ENCODE results near the gene CREBBP.

The CREBBP gene

GRCh38 chr16:3791701-3792100 is 88.8 kb downstream of the CREBBP start:
- Histone ChIP-seq H3K9me3 (ENCODE audit: control insufficient read depth in 2 of 2, low read length in 2 of 2) (no peaks in the 10 kb centered on the region), H3K27ac (ENCODE audit: low read length) (no peak overlapping the region), H3K27me3 (ENCODE audit: control insufficient read depth in 1 of 2, insufficient read depth in 2 of 2, low read length in 2 of 2) (no peaks in the 10 kb centered on the region), H3K36me3 (ENCODE audit: control insufficient read depth in 2 of 2, insufficient read depth in 2 of 2, low read length in 2 of 2) (peaks cover 14 to 30% of the 10 kb centered on the region in 2 donors), H3K4me3 (ENCODE audit: low read length in 2 of 2) (no peak overlapping the region), H3K9ac (ENCODE audit: low read length in 2 of 2) (no peak overlapping the region), H3K4me1 (ENCODE audit: control insufficient read depth, insufficient read depth, low read length) (peaks cover 24% of the 10 kb centered on the region)

DNA sequence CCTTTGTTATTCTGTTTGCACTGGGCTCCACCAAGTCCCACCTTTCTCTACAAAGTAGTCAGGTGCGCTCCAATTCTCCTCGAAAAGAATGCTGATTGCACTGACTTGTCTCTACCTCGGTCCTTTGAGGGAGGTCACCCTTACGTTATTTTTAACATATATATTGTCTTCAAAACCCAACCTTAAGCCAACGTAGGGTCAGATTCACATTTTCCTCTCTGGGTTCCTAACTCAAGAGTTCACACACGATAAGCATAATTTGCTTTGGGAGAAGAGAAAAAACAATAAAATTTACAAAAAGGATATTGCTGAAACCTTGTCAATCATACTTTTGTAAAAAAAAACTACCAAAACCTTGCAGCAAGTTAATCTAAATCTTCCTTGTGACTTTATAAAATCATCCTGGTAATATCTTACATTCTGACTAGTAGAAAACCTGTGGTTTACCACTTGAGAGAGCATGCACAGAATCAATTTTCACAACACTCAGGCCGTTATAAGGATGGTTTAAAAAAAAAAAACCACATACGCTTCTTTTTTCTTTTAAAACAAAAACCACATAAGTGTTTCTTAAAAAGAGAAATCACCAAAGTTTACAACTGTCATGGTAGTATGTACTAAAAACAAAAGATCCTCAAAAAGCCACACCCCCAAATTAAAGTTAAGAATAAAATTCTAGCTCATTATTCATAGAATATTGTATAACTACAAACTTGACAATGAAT is 91.0 kb downstream of the CREBBP start:
- Histone ChIP-seq H3K27me3 (ENCODE audit: control insufficient read depth in 1 of 2, insufficient read depth in 2 of 2, low read length in 2 of 2) (no peaks in the 10 kb centered on the region), H3K36me3 (ENCODE audit: control insufficient read depth in 2 of 2, insufficient read depth in 2 of 2, low read length in 2 of 2) (peaks cover 23 to 40% of the 10 kb centered on the region in 2 donors), H3K4me3 (ENCODE audit: low read length in 2 of 2) (no peak overlapping the region)

DNA sequence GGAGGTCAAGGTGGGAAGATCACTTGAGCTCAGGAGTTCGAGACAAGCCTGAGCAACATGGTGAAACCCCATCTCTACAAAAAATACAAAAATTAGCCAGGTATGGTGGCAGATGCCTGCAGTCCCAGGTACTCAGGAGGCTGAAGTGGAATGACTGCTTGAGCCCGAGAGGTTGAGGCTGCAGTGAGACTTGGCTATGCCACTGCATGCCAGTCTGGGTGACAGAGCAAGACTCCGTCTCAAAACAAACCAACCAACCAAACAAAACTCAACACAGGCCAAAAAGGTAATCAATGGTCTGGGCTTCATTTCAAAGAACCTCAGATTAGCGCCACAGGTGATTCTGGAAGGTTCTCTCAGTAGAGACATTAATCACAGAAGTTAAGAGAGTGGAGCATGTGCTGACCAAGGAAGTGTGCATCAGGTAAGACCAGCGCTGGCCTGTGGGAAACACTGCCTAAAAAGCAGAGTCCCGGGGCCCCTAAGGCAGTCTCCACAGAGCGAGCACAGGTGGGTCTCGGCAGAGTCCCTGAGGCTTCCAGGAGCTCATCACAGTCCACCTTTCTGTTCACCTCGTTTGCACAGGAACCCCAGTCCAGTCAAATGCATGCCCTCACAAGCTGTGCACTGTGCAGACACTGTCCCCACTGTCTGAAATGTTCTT is 91.7 kb downstream of the CREBBP start:
- H3K27me3 ChIP-seq (ENCODE audit: control insufficient read depth in 1 of 2, insufficient read depth in 2 of 2, low read length in 2 of 2), result no peaks in the 10 kb centered on the region
- H3K9ac ChIP-seq (ENCODE audit: low read length in 2 of 2), result no peak overlapping the region
- H3K4me1 ChIP-seq (ENCODE audit: control insufficient read depth, insufficient read depth, low read length), result peaks cover 14% of the 10 kb centered on the region
- no peaks in the 10 kb centered on the region for H3K9me3 ChIP-seq (ENCODE audit: control insufficient read depth in 2 of 2, low read length in 2 of 2)
- H3K27ac ChIP-seq (ENCODE audit: low read length), result no peak overlapping the region
- peaks cover 26 to 40% of the 10 kb centered on the region in 2 donors for H3K36me3 ChIP-seq (ENCODE audit: control insufficient read depth in 2 of 2, insufficient read depth in 2 of 2, low read length in 2 of 2)
- no peak overlapping the region for H3K4me3 ChIP-seq (ENCODE audit: low read length in 2 of 2)

More for the DNA sequence above, 91.0 kb downstream of the CREBBP start:
- Histone ChIP-seq H3K9ac (ENCODE audit: low read length in 2 of 2) (no peak overlapping the region), H3K27ac (ENCODE audit: low read length) (no peak overlapping the region), H3K4me1 (ENCODE audit: control insufficient read depth, insufficient read depth, low read length) (peaks cover 21% of the 10 kb centered on the region), H3K9me3 (ENCODE audit: control insufficient read depth in 2 of 2, low read length in 2 of 2) (no peaks in the 10 kb centered on the region)

GRCh38 chr16:3787924-3788661 is 92.4 kb downstream of the CREBBP start:
- Histone ChIP-seq H3K27me3 (ENCODE audit: control insufficient read depth in 1 of 2, insufficient read depth in 2 of 2, low read length in 2 of 2) (no peaks in the 10 kb centered on the region), H3K36me3 (ENCODE audit: control insufficient read depth in 2 of 2, insufficient read depth in 2 of 2, low read length in 2 of 2) (peaks cover 26 to 41% of the 10 kb centered on the region in 2 donors), H3K4me1 (ENCODE audit: control insufficient read depth, insufficient read depth, low read length) (peaks cover 8% of the 10 kb centered on the region), H3K4me3 (ENCODE audit: low read length in 2 of 2) (no peak overlapping the region), H3K27ac (ENCODE audit: low read length) (no peak overlapping the region), H3K9ac (ENCODE audit: low read length in 2 of 2) (no peak overlapping the region), H3K9me3 (ENCODE audit: control insufficient read depth in 2 of 2, low read length in 2 of 2) (no peaks in the 10 kb centered on the region)

GRCh38 chr16:3785413-3785812 is 95.1 kb downstream of the CREBBP start:
- H3K27me3 ChIP-seq (ENCODE audit: control insufficient read depth in 1 of 2, insufficient read depth in 2 of 2, low read length in 2 of 2), result no peaks in the 10 kb centered on the region
- H3K36me3 ChIP-seq (ENCODE audit: control insufficient read depth in 2 of 2, insufficient read depth in 2 of 2, low read length in 2 of 2), result peaks cover 30 to 38% of the 10 kb centered on the region in 2 donors
- no peaks in the 10 kb centered on the region for H3K4me1 ChIP-seq (ENCODE audit: control insufficient read depth, insufficient read depth, low read length)
- H3K9me3 ChIP-seq (ENCODE audit: control insufficient read depth in 2 of 2, low read length in 2 of 2), result no peaks in the 10 kb centered on the region
- H3K27ac ChIP-seq (ENCODE audit: low read length), result no peak overlapping the region
- no peak overlapping the region for H3K9ac ChIP-seq (ENCODE audit: low read length in 2 of 2)
- no peak overlapping the region for H3K4me3 ChIP-seq (ENCODE audit: low read length in 2 of 2)

- H3K4me1 ChIP-seq (ENCODE audit: control insufficient read depth, insufficient read depth, low read length), result no peaks in the 10 kb centered on the region
- no peaks in the 10 kb centered on the region for H3K27me3 ChIP-seq (ENCODE audit: control insufficient read depth in 1 of 2, insufficient read depth in 2 of 2, low read length in 2 of 2)
- no peak overlapping the region for H3K9ac ChIP-seq (ENCODE audit: low read length in 2 of 2)
- H3K27ac ChIP-seq (ENCODE audit: low read length), result no peak overlapping the region
- H3K4me3 ChIP-seq (ENCODE audit: low read length in 2 of 2), result no peak overlapping the region
- peaks cover 37 to 43% of the 10 kb centered on the region in 2 donors for H3K36me3 ChIP-seq (ENCODE audit: control insufficient read depth in 2 of 2, insufficient read depth in 2 of 2, low read length in 2 of 2)
- no peaks in the 10 kb centered on the region for H3K9me3 ChIP-seq (ENCODE audit: control insufficient read depth in 2 of 2, low read length in 2 of 2)
Measured at GRCh38 chr16:3783516-3783915, 97.0 kb downstream of the CREBBP start.

DNA sequence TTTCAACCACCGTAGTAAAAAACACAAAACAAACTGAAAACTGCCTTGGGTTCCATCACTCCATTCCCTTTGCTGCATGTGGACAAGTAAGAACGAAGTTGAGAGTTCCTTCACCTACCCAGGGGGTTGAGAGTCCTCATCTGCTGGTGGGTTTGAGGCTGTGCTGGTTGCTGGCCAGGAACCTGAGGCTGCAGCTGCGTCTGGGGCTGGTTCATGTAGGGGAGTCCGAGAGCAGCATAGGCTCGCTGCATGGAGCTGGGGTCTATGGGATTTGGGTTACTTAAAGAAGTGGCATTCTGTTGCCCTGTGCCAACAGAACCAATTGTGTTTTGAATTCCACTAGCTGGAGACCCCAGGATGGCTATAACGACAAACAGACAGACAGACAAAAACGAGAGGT is 97.9 kb downstream of the CREBBP start:
- Histone ChIP-seq H3K27me3 (ENCODE audit: control insufficient read depth in 1 of 2, insufficient read depth in 2 of 2, low read length in 2 of 2) (no peaks in the 10 kb centered on the region), H3K27ac (ENCODE audit: low read length) (no peak overlapping the region), H3K9ac (ENCODE audit: low read length in 2 of 2) (no peak overlapping the region), H3K4me1 (ENCODE audit: control insufficient read depth, insufficient read depth, low read length) (no peaks in the 10 kb centered on the region), H3K9me3 (ENCODE audit: control insufficient read depth in 2 of 2, low read length in 2 of 2) (no peaks in the 10 kb centered on the region), H3K4me3 (ENCODE audit: low read length in 2 of 2) (no peak overlapping the region), H3K36me3 (ENCODE audit: control insufficient read depth in 2 of 2, insufficient read depth in 2 of 2, low read length in 2 of 2) (peaks cover 46 to 51% of the 10 kb centered on the region in 2 donors)

DNA sequence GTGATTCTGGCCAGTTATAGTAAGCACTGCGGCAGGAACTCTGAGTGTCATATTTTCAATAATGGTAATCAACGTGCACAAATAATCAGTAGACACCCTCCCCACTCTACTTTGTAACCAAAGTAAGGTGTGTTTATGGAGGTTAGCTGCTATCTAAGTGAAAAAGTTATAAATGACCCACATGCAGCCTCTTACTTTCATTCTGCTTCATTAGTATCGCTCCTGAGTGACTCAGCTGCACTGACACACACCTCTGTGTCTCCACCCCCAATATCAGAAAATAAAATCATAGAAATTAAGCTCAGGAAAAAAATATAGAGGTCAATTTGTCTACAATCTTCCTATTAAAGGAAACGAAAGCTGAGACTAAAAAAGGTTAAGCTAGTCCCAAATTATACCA is 99.1 kb downstream of the CREBBP start:
- H3K4me1 ChIP-seq (ENCODE audit: control insufficient read depth, insufficient read depth, low read length), result no peaks in the 10 kb centered on the region
- H3K36me3 ChIP-seq (ENCODE audit: control insufficient read depth in 2 of 2, insufficient read depth in 2 of 2, low read length in 2 of 2), result peaks cover 48 to 51% of the 10 kb centered on the region in 2 donors
- H3K9ac ChIP-seq (ENCODE audit: low read length in 2 of 2), result no peak overlapping the region
- no peak overlapping the region for H3K4me3 ChIP-seq (ENCODE audit: low read length in 2 of 2)
- no peaks in the 10 kb centered on the region for H3K27me3 ChIP-seq (ENCODE audit: control insufficient read depth in 1 of 2, insufficient read depth in 2 of 2, low read length in 2 of 2)
- no peak overlapping the region for H3K27ac ChIP-seq (ENCODE audit: low read length)
- no peaks in the 10 kb centered on the region for H3K9me3 ChIP-seq (ENCODE audit: control insufficient read depth in 2 of 2, low read length in 2 of 2)

- H3K9ac ChIP-seq (ENCODE audit: low read length in 2 of 2), result no peak overlapping the region
- no peaks in the 10 kb centered on the region for H3K27me3 ChIP-seq (ENCODE audit: control insufficient read depth in 1 of 2, insufficient read depth in 2 of 2, low read length in 2 of 2)
- peaks cover 50 to 51% of the 10 kb centered on the region in 2 donors for H3K36me3 ChIP-seq (ENCODE audit: control insufficient read depth in 2 of 2, insufficient read depth in 2 of 2, low read length in 2 of 2)
- H3K9me3 ChIP-seq (ENCODE audit: control insufficient read depth in 2 of 2, low read length in 2 of 2), result no peaks in the 10 kb centered on the region
- H3K27ac ChIP-seq (ENCODE audit: low read length), result no peak overlapping the region
- no peaks in the 10 kb centered on the region for H3K4me1 ChIP-seq (ENCODE audit: control insufficient read depth, insufficient read depth, low read length)
- no peak overlapping the region for H3K4me3 ChIP-seq (ENCODE audit: low read length in 2 of 2)
Measured at GRCh38 chr16:3780570-3780969, 99.9 kb downstream of the CREBBP start.

DNA sequence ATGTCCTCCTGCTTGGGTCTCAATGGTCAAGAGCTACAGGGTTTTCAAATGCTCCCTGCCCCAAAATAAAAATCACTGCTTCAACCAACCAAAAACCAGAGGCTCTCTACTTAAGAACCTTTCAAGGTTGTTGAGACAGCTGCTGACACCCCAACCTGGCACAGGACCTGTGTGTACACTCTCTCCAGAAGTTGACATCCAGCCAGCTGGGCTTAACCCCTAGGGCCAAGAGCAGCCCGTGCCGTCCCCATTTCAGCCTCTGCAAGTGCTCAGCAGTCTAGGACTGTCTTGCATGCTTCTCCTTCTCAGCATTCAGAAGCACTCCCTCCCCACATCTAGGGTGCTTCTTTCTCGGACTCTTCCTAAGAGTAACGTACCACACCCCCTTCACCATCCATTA is 104.2 kb downstream of the CREBBP start:
- Histone ChIP-seq H3K9me3 (ENCODE audit: control insufficient read depth in 2 of 2, low read length in 2 of 2) (no peaks in the 10 kb centered on the region), H3K36me3 (ENCODE audit: control insufficient read depth in 2 of 2, insufficient read depth in 2 of 2, low read length in 2 of 2) (peaks cover 47 to 49% of the 10 kb centered on the region in 2 donors), H3K27me3 (ENCODE audit: control insufficient read depth in 1 of 2, insufficient read depth in 2 of 2, low read length in 2 of 2) (no peaks in the 10 kb centered on the region), H3K9ac (ENCODE audit: low read length in 2 of 2) (no peak overlapping the region), H3K27ac (ENCODE audit: low read length) (no peak overlapping the region), H3K4me1 (ENCODE audit: control insufficient read depth, insufficient read depth, low read length) (peaks cover 6% of the 10 kb centered on the region), H3K4me3 (ENCODE audit: low read length in 2 of 2) (no peak overlapping the region)

Data from stomach smooth muscle (tissue), 2 donors.